Fibroblast of villous mesenchyme (primary cell): ENCODE results near the gene NDUFB4. TPM values are rescaled to one million over a fixed set of nuclear protein-coding genes. Genes with fewer than 3 reads are reported as not detected.
A peak's percentile ranks its signal among the peaks of the same experiment; 100 is the strongest.
"Not testable (repeated sequence)": the region's sequence is repeated elsewhere in the genome, so short reads cannot be mapped to it uniquely, and the experiment has no call there.

Experiments
- DNase-seq: peaks from one replicate; pipeline ENCODE4 v3.0.0-alpha.2; 2010; ENCODE audit warnings: low read depth
- H3K4me3 ChIP-seq: 2 replicates; pipeline ENCODE4 v1.5.1; 2011; ENCODE audit warnings: low read depth, mild to moderate bottlenecking, low read length
- CTCF ChIP-seq: IDR thresholded peaks from 2 replicates; pipeline ENCODE4 v1.5.1; 2012; ENCODE audit warnings: low read depth, mild to moderate bottlenecking, low read length; ENCODE audit not compliant: insufficient read depth
- total RNA-seq: library from RNA; depleted of rRNA; stranded (reverse); fragments of >200 nt; gene quantifications from 2 replicates; pipeline ENCODE4 v1.2.3, GENCODE V29; 2012

NDUFB4 gene
- total RNA-seq, 1 donor: 41.0 TPM

- TF ChIP-seq CTCF: no peak
- DNase-seq: no peak
- no peak overlapping the region for H3K4me3 ChIP-seq
Measured at GRCh38 chr3:120604382-120604781, 8.2 kb downstream of the NDUFB4 start.

GRCh38 chr3:120604784-120605183 lies 8.6 kb downstream of the NDUFB4 start:
- TF ChIP-seq CTCF: no peak
- H3K4me3 ChIP-seq: no peak overlapping the region
- no peak for DNase-seq

DNA sequence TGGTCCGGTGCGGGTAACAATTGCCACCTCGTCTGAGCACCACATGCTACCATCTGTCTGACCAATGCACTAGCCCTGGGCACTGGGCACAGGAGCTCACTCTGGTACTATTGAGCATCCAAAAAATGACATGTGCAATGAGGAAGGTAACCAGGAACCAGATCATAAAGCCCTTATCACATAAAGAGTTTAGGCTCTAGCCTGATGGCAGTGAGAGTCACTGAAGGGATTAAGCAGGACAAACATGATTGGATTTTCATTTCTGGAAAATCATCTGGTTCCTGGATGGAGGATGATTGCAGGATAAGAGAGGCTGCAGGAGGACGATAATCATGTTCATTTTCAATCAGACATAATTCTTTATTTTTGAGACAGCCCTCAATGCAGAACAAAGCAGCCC lies 12.4 kb downstream of the NDUFB4 start:
- no peak overlapping the region for H3K4me3 ChIP-seq
- DNase-seq: no peak
- no peak for TF ChIP-seq CTCF

- no peak overlapping the region for H3K4me3 ChIP-seq
- DNase-seq: no peak
- TF ChIP-seq CTCF: no peak
Measured at GRCh38 chr3:120614765-120615164, 18.6 kb downstream of the NDUFB4 start.

DNA sequence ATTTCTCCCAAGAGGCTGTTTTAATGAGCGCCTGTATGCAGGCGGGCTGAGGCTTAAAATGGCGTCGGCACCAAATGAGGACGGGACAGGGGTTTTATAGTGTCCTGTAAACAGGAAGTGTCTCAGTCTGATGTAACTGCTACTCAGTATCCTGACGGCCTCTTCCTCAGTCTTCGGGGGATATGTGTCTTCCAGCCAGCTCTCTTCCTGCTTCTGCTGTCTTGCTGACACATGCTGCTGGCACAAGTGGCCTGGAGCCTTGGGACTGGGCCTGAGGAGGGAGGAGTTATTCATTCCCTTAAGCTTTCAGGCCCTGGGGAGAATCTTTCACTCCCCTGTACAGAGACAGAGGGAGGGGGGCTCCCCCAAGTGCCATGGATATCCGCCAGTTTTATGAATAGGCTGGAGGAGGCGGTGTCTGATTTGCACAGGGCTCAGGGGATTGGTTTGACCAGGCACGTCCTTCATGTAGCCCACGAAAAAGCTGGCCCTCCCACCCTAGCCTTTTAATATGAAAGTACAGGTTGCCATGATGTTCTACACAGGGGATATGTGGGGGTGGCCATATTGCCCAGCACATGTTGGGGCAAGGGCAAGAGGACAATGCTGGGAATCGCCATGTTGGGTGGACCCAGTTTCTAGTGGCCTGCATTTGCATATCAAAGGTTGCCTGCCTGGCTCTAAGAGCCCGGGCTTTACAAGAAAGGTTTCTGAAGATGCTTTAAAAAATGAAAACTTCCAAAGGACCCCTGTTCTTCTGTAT lies 19.9 kb downstream of the NDUFB4 start:
- no peak for TF ChIP-seq CTCF
- DNase-seq: peak; percentile 74
- H3K4me3 ChIP-seq: no peak overlapping the region

- DNase-seq, H3K4me3 ChIP-seq: not testable (repeated sequence)
Measured at GRCh38 chr3:120616745-120617144, 20.6 kb downstream of the NDUFB4 start.

DNA sequence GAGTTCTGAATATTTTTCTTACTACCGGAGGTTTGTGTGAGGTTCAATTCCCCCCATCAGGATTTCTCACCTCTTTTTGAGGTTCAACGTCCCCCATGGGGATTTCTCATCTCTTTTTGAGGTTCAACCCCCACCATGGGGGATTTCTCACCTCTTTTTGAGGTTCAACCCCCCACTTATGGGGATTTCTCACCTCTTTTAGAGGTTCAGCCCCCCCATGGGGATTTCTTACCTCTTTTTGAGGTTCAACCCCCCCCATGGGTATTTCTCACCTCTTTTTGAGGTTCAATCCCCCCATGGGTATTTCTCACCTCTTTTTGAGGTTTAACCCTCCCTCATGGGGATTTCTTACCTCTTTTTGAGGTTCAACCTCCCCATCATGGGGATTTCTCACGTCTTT lies 26.3 kb downstream of the NDUFB4 start:
- DNase-seq: no peak
- H3K4me3 ChIP-seq: no peak overlapping the region
- TF ChIP-seq CTCF: no peak
